ENCODE measurements around the gene RAB7A.

Gene RAB7A

DNA sequence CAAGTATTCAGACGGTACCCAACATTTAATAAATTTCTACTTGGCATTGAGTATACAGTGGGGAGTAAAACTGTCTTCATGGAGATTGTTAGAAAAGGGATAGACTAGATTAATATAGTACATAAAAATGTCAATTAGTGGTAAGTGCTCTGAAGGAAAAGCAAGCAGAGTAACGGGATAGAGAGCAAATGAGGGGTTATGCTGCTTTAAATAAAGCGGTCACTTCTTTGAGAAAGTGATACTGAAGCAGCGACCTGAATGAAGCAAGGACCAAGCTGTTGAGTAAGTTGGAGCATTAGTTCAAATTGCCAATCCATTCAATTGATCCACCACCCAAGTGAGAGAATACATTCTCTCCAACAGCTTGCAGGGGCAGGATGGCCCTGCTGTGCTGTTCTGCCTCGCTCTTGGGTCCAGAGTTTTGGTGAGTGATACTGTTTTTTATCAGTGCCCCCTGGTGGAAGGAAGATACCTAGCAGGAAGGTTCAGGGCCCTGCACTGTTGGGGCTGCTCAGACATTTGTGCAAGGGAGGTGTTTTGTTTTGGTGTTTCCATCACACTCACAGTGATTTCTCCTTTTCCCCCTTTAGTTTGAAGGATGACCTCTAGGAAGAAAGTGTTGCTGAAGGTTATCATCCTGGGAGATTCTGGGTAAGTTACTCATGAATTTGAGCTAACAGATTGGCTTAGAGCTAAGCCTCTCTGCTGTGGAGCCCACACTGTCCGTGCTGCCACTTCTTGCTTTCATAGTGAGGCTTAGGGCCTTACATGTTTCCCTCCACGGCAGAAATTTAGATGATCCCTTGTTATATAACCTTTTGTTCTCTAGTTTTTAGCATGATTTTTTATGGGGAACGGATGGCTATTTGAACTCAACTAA, 69.0 kb downstream of the RAB7A start:
- Mint-ChIP-seq H3K27me3 (no peaks in the 10 kb centered on the region), H3K9me3 (no peaks in the 10 kb centered on the region), H3K27ac (peak overlapping the region; percentile 82), H3K4me1 (peaks cover 78% of the 10 kb centered on the region), H3K36me3 (peaks cover 48% of the 10 kb centered on the region), H3K4me3 (peak overlapping the region; percentile 3)
- DNase-seq = peak; percentile 77
- CTCF ChIA-PET = interaction anchor here (0.7 to 8.1 kb wide), 24 partner anchors 9 to 178 kb away, joined by 3 to 146 read pairs (median 5); partner anchors contain the start of gene RAB7A

DNA sequence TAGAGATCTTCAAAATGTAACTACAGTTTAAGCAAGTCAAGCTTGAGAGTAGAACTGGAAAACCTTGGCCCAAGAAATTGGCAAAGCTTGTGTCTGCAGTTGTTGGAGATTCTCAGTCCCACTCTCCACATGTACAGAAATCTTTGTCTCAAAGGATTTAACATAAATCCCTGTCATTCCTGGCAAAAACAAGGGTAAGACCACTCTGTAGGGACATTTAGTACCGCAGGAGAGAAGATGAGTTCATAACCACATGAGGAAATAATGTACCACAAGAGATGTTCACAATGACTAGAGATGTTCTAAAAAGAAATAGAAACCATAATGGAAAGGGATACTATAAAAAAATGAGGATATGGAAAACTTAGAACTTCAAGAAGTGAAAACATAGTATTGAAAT, 73.7 kb downstream of the RAB7A start:
- H3K27me3 Mint-ChIP-seq = no peaks in the 10 kb centered on the region
- H3K36me3 Mint-ChIP-seq = peaks cover 65% of the 10 kb centered on the region
- H3K4me3 Mint-ChIP-seq = peak overlapping the region; percentile 65
- DNase-seq = no peak
- H3K9me3 Mint-ChIP-seq = no peaks in the 10 kb centered on the region
- peaks cover 77% of the 10 kb centered on the region for H3K4me1 Mint-ChIP-seq
- CTCF ChIA-PET = interaction anchor here (1.0 to 8.1 kb wide), 5 partner anchors 10 to 183 kb away, joined by 3 to 146 read pairs (median 10); no protein-coding TSS in a partner anchor
- peak overlapping the region; percentile 90 for H3K27ac Mint-ChIP-seq

DNA sequence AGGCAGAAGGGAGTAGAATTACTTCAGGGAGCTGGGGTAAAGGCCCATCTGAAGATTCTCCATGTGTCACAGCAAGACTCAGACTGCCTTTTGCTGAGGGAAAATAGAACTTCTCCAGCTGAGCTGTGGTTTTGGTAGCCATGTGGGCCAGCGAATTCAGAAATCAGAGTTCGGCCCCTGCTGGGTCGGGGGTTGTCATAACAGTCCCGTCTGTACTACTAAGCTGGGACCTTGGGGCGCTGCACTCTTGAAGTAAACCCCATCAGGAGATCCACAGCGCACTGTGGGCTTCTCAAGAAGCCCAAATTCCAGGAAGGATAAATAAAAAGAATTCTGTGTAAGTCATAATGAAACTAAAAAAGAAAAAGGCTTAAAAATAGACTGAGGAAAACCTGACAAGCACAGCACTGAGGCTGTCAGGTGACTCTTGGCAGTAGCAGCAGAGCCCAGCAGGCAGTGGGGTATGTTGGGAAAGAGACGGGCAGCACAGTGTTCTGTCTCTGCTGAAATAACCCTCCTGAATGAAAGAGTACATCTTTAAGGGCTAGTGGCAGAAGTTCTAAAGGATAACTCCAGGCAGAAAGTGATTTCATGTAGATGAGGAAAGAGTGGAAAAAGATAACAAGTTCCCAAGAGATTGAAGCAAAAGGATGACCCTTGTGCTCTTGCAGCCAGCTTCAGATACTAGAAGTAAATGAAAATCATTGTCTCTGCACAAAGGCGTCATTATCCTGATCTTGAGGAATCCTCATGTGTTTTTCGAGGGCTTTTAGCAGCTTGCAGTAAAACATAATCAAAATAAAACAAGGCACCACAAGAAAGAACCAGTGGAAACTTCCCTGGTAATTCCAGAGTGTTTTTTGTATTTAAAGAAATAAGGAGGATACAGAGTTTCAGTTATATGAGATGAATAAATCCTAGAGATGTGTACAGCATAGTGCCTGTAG, 74.5 kb downstream of the RAB7A start:
- Mint-ChIP-seq H3K9me3 (no peaks in the 10 kb centered on the region), H3K27me3 (no peaks in the 10 kb centered on the region), H3K4me1 (peaks cover 77% of the 10 kb centered on the region), H3K36me3 (peaks cover 65% of the 10 kb centered on the region), H3K27ac (peak overlapping the region; percentile 90), H3K4me3 (peak overlapping the region; percentile 65)
- CTCF ChIA-PET = interaction anchor here (1.0 to 8.1 kb wide), 4 partner anchors 11 to 183 kb away, joined by 3 to 146 read pairs (median 17); no protein-coding TSS in a partner anchor
- peak; percentile 52 for DNase-seq

DNA sequence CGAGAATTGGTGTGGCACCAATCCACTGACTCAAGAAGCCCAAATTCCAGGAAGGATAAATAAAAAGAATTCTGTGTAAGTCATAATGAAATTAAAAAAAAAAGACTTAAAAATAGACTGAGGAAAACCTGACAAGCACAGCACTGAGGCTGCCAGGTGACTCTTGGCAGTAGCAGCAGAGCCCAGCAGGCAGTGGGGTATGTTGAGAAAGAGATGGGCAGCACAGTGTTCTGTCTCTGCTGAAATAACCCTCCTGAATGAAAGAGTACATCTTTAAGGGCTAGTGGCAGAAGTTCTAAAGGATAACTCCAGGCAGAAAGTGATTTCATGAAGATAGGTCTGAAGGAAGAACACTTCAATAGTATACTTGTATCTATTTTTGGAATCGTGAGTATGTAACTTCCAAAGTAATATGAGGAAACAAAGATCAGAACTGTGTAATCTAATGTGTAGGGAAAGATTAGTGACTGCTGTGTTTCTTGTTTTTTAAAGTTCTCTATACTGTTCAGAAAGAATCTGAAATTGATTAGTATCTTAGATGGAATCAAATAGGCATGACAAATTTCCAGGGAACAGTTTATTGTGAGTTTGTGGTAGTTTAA, 75.9 kb downstream of the RAB7A start:
- no peak for DNase-seq
- CTCF ChIA-PET = no interaction called here
- H3K27me3 Mint-ChIP-seq = no peaks in the 10 kb centered on the region
- peaks cover 84% of the 10 kb centered on the region for H3K4me1 Mint-ChIP-seq
- peak overlapping the region; percentile 90 for H3K27ac Mint-ChIP-seq
- peaks cover 73% of the 10 kb centered on the region for H3K36me3 Mint-ChIP-seq
- no peaks in the 10 kb centered on the region for H3K9me3 Mint-ChIP-seq
- H3K4me3 Mint-ChIP-seq = peak overlapping the region; percentile 65

DNA sequence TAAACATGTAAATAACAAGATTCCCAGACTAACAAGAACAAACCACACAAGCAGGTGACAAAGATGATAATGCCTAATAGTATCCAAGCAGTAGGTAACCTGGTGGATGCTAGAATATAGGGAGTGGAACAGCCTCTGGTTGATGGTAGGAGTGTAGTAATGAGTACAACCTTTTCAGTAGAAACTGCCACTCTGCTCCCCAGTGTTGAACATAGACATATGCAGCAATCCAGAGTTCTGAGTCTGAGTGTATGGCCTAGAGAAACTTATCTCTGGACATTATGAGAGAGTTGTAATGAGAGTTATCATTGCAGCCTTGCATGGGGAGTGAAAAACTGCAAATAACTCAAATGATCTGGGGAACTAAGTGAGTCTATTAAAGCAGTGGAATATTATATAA, 77.3 kb downstream of the RAB7A start:
- Mint-ChIP-seq H3K27ac (peak overlapping the region; percentile 98), H3K9me3 (no peaks in the 10 kb centered on the region), H3K36me3 (peaks cover 69% of the 10 kb centered on the region), H3K27me3 (no peaks in the 10 kb centered on the region), H3K4me1 (peaks cover 77% of the 10 kb centered on the region), H3K4me3 (peak overlapping the region; percentile 71)
- CTCF ChIA-PET = interaction anchor here (1.3 to 2.6 kb wide), 5 partner anchors 8 to 122 kb away, joined by 3 to 17 read pairs (median 9); no protein-coding TSS in a partner anchor
- no peak for DNase-seq

DNA sequence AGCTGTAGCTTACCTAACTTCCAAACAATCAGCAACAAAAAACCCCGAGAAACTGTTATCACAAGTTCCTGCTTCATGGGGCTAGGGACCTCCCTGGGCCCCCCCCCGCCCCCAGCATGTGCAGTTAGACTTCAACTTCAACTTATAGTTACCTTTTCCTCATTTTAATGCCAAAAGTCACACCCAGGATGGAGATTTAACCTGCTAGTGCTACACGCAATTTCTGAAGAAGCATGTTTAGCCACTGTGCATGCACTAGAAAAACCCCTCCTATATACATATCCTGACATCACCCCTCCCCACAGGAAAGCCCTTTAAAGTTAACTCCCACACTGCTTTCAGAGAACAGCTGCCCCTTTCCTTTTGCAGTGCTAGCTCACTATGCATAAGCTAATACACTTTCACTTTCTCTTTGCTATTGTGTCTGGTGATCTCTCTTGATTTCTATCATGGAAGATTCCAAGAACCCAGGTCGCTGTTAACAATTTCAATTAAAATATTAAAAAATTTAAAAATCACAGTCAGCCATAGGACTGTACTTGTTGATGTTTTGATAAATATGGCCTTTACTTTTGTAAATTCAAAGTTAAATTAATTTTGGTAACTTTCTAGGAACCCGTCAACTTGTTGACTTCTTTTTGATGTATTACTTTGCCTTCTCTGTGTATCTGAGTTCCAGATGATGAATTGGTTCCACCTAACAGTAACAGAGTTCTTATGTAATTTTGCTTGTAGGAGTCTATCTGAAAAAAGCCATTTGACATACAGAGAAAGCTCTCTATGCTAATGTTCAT, 78.2 kb downstream of the RAB7A start:
- Mint-ChIP-seq H3K4me1 (peaks cover 70% of the 10 kb centered on the region), H3K36me3 (peaks cover 67% of the 10 kb centered on the region), H3K4me3 (peak overlapping the region; percentile 71), H3K27me3 (no peaks in the 10 kb centered on the region), H3K27ac (peak overlapping the region; percentile 98), H3K9me3 (no peaks in the 10 kb centered on the region)
- CTCF ChIA-PET = interaction anchor here (0.7 to 2.6 kb wide), 8 partner anchors 9 to 123 kb away, joined by 3 to 17 read pairs (median 5); no protein-coding TSS in a partner anchor
- DNase-seq = peak; percentile 75

DNA sequence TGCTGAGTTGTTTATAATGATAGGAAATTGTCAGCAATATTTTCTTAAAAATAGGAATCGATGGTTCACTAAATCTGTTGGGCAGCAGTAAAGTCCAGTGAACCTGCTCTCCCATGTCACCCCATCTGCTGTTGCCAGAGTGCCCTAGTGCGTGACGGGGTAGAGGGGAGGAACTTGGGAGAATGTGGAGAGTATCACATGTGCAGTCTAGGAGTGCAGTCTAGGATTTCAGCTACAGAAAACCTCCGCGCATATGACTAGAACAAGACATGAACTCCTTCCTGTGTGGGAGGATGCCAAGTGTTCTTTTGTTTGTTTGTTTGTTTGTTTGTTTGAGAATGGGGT, 78.8 kb downstream of the RAB7A start:
- CTCF ChIA-PET = interaction anchor here (0.7 to 2.6 kb wide), 8 partner anchors 9 to 124 kb away, joined by 3 to 17 read pairs (median 5); no protein-coding TSS in a partner anchor
- Mint-ChIP-seq H3K36me3 (peaks cover 66% of the 10 kb centered on the region), H3K9me3 (no peaks in the 10 kb centered on the region), H3K27me3 (no peaks in the 10 kb centered on the region), H3K27ac (peak overlapping the region; percentile 98), H3K4me1 (peaks cover 64% of the 10 kb centered on the region), H3K4me3 (peak overlapping the region; percentile 53)
- DNase-seq = no peak

DNA sequence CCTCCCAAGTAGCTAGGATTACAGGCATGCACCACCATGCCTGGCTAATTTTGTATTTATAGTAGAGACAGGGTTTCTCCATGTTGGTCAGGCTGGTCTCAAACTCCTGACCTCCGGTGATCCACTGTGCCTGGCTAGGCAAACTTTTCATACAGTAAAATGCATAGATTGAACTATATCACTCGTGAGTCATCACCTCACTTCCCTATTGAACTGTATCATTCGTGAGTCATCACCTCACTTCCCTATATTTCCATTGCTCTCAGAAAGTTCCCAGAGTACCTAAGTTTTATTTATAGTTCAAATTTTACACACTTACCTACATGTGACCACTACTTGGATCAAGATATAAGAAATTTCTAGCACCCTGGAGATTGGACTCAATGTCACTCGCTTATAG, 79.8 kb downstream of the RAB7A start:
- Mint-ChIP-seq H3K4me3 (no peak overlapping the region), H3K4me1 (peaks cover 55% of the 10 kb centered on the region), H3K36me3 (peaks cover 63% of the 10 kb centered on the region), H3K27me3 (no peaks in the 10 kb centered on the region), H3K9me3 (no peaks in the 10 kb centered on the region), H3K27ac (peak overlapping the region; percentile 98)
- no peak for DNase-seq
- CTCF ChIA-PET = interaction anchor here (0.8 to 2.6 kb wide), 2 partner anchors 70 to 124 kb away, joined by 3 to 6 read pairs; no protein-coding TSS in a partner anchor

DNA sequence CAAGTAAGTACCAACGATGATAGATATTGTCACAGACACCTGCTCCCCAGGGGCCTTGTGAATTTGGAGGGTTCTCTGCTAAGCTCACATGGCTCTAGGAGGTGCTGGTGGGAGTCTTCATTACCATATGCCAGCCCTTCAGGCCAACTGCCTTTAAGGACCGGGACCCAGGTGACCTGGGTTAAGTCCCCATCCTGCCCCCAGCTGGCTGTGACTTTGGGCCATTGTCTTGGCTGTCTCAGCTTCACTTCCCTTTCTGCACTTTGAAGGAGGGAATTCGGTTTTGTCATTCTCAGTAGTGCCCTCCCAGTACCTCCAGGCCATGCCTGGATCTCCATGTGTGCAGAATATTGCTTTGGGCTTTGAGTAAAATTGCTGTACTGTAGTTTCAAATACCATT, 80.6 kb downstream of the RAB7A start:
- Mint-ChIP-seq H3K9me3 (no peaks in the 10 kb centered on the region), H3K27me3 (no peaks in the 10 kb centered on the region), H3K27ac (no peak overlapping the region), H3K4me1 (peaks cover 46% of the 10 kb centered on the region), H3K4me3 (no peak overlapping the region), H3K36me3 (peaks cover 61% of the 10 kb centered on the region)
- no peak for DNase-seq
- CTCF ChIA-PET = interaction anchor here (0.8 to 2.6 kb wide), 3 partner anchors 69 to 126 kb away, joined by 3 to 6 read pairs (median 5); no protein-coding TSS in a partner anchor

DNA sequence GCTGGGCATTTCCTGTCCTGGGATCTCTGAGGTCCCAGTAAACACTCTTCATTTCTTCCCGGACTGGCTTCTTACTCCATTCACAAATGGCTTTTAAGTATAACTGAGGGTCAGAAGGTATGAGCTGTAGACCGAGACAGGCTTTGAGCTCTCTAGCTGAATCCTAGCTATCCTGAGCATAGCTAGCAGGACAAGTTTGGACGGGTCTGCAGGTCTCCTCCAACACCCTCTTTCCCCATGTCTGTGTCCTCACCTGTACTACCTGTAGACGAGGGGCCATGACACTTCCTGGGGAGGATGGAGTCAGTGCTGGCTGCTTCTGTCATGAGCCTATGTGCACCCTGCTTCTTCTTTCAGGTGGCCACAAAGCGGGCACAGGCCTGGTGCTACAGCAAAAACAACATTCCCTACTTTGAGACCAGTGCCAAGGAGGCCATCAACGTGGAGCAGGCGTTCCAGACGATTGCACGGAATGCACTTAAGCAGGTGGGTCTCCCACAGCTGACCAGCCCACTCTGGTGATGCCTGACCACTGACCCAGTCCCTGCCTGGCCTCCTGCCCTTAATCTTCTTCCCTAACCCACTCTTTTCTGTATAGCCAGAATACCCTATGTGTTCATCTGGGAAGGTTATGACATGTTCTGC, 81.3 kb downstream of the RAB7A start:
- Mint-ChIP-seq H3K36me3 (peaks cover 57% of the 10 kb centered on the region), H3K4me3 (no peak overlapping the region), H3K27ac (no peak overlapping the region), H3K27me3 (no peaks in the 10 kb centered on the region), H3K4me1 (peaks cover 39% of the 10 kb centered on the region), H3K9me3 (no peaks in the 10 kb centered on the region)
- DNase-seq = no peak
- CTCF ChIA-PET = interaction anchor here (2.0 to 2.6 kb wide), 2 partner anchors 68 to 127 kb away, joined by 5 to 6 read pairs; no protein-coding TSS in a partner anchor

DNA sequence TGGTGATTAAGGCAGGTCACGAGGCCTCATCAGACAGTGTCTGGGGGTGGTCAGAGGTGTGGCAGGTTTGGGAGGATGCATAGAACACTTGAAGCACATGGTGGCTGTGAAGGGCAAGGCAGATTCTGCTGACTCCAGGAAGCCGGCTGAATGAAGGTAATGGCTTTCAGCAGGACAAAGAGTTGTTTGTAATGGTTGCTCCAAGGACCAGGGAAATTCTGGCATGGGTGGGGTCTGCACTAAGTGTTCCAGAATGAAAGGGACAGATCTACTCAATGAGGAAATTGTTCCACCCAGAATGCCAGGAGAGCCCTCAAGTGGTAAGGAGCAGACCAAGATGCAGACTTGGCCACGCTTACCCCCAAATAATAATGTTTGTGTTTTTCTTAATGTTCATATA, 82.7 kb downstream of the RAB7A start:
- H3K4me3 Mint-ChIP-seq = no peak overlapping the region
- CTCF ChIA-PET = interaction anchor here (1.2 to 2.6 kb wide), 2 partner anchors 67 to 170 kb away, joined by 3 to 6 read pairs; no protein-coding TSS in a partner anchor
- peaks cover 31% of the 10 kb centered on the region for H3K4me1 Mint-ChIP-seq
- H3K36me3 Mint-ChIP-seq = peaks cover 58% of the 10 kb centered on the region
- peak overlapping the region; percentile 34 for H3K27ac Mint-ChIP-seq
- DNase-seq = no peak
- H3K9me3 Mint-ChIP-seq = no peaks in the 10 kb centered on the region
- H3K27me3 Mint-ChIP-seq = no peaks in the 10 kb centered on the region

DNA sequence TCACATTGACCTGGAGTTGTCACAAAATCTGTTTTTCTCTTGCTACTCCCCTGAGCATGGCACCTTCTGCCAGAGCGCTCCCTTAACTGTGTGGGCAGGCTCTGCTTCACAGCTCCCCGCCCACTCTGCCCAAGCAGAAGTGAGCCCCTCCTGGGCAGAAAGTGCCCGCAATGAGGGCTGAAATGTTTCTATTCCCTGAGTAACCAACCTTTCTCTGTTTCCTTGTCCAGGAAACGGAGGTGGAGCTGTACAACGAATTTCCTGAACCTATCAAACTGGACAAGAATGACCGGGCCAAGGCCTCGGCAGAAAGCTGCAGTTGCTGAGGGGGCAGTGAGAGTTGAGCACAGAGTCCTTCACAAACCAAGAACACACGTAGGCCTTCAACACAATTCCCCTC, 87.1 kb downstream of the RAB7A start:
- Mint-ChIP-seq H3K36me3 (peaks cover 63% of the 10 kb centered on the region), H3K27me3 (no peaks in the 10 kb centered on the region), H3K4me1 (no peaks in the 10 kb centered on the region), H3K27ac (peak overlapping the region; percentile 35), H3K4me3 (no peak overlapping the region), H3K9me3 (no peaks in the 10 kb centered on the region)
- no peak for DNase-seq
- CTCF ChIA-PET = interaction anchor here (1.0 kb wide), 1 partner anchor 133 kb away, joined by 3 read pairs; no protein-coding TSS in a partner anchor
